Lower lobe of right lung (tissue), 2 donors: ENCODE measurements around the gene CNFN. TPM values are rescaled to one million over a fixed set of nuclear protein-coding genes. Genes with fewer than 3 reads are reported as not detected.
A peak's percentile ranks its signal among the peaks of the same experiment; 100 is the strongest.
"Not testable (repeated sequence)": the region's sequence is repeated elsewhere in the genome, so short reads cannot be mapped to it uniquely, and the experiment has no call there.

Experiments
- ATAC-seq, 2 donors: fragments of 200-7000 bp; cut with Tn5 transposase; one replicate each; pipeline ENCODE4 v1.9.1; 2020 to 2022; ENCODE audit warnings: mild to moderate bottlenecking in 2 of 2, moderate library complexity in 2 of 2
- DNase-seq: peaks from one replicate; pipeline ENCODE4 v3.0.0-alpha.2; 2020
- H3K27ac ChIP-seq: fragments of 200-600 bp; one replicate; pipeline ENCODE4 v1.8.0; 2022
- H3K27me3 ChIP-seq: fragments of 200-600 bp; one replicate; pipeline ENCODE4 v1.8.0; 2022; ENCODE audit warnings: low read depth
- H3K36me3 ChIP-seq: fragments of 200-600 bp; one replicate; pipeline ENCODE4 v1.8.0; 2022; ENCODE audit warnings: mild to moderate bottlenecking
- H3K4me1 ChIP-seq: fragments of 200-600 bp; one replicate; pipeline ENCODE4 v1.8.0; 2022
- H3K4me3 ChIP-seq: fragments of 200-600 bp; one replicate; pipeline ENCODE4 v1.8.0; 2022; ENCODE audit warnings: mild to moderate bottlenecking
- H3K9me3 ChIP-seq: fragments of 200-600 bp; one replicate; pipeline ENCODE4 v1.8.0; 2022
- CTCF ChIP-seq: fragments of 200-600 bp; IDR thresholded peaks from one replicate; pipeline ENCODE4 v1.8.0; 2022; ENCODE audit warnings: antibody characterized with exemption, mild to moderate bottlenecking
- intact Hi-C: fragments of 100-400 bp; cut with DNase I; formaldehyde crosslinking; loops from one replicate; pipeline ENCODE4 v1.11.0; 2022
- microRNA-seq: library from miRNA; unstranded; fragments of <30 nt; microRNA quantifications from one replicate; pipeline ENCODE4 v1.2.0, GENCODE V29; 2020; ENCODE audit warnings: borderline number of aligned reads
- total RNA-seq: library from RNA; stranded (reverse); fragmentation: NEBNext Ultra II Directional; extraction: Animal tissue kit (Norgen Biotek cat#: 25700); gene quantifications from one replicate; pipeline ENCODE4 v1.2.1, GENCODE V29; 2021
- donor health status: DM: no; HTN: yes; CAD: no; lungs with severe emphysema.

CNFN gene
- total RNA-seq, 1 donor from 2014 or later: not detected

DNA sequence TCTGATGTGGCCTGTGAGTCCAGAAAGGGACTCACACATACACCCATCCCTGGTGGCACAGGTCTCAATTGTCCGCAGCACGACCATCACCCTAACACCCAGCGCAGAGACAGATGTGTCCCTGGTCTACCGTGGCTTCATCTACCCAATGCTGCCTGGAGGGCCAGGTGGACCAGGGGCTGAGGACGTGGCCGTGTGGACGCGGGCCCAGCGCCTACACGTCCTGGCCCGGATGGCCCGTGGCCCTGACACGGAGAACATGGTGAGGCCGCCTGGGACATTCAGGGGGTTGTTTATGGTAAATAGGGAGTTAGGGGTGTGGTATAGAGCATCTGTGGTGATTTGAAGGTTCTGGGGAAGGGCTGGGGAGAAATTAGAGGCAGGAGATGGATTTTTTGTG, 41.9 kb downstream of the CNFN start:
- Histone ChIP-seq H3K27me3 (no peaks in the 10 kb centered on the region), H3K4me3 (no peak overlapping the region), H3K27ac (no peak overlapping the region), H3K9me3 (no peaks in the 10 kb centered on the region), H3K4me1 (no peaks in the 10 kb centered on the region), H3K36me3 (peaks cover 34% of the 10 kb centered on the region)
- intact Hi-C loops: no loop called here
- ATAC-seq: no peak
- no peak for TF ChIP-seq CTCF
- DNase-seq: no peak

DNA sequence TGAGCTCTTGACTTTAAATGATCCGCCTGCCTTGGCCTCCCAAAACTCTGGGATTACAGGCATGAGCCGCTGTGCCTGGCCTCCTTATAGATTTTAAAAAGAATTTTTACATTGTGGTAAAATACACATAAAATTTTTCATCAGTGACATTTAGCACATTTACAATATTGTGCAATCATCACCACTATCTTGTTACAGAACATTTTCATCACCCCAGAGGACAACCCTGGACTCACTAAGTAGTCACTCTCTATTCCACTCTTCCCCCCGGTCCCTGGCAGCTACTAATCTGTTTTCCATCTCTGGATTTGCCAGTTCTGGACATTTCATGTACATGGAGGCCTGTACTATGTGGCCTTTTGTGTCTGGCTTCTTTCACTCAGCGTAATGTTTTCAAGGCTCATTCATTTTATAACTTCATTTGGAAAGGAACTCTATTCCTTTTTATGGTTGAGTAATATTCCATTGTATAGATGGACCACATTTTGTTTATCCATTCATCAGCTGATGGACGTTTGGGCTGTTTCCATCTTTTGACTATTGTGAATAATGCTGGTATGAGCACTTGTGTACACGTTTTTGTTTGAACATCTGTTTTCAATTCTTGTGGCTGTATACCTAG, 44.8 kb downstream of the CNFN start:
- intact Hi-C loops: no loop called here
- DNase-seq: no peak
- no peak for TF ChIP-seq CTCF
- no peak for ATAC-seq
- Histone ChIP-seq H3K27me3 (no peaks in the 10 kb centered on the region), H3K4me3 (no peak overlapping the region), H3K27ac (no peak overlapping the region), H3K36me3 (peaks cover 29% of the 10 kb centered on the region), H3K9me3 (no peaks in the 10 kb centered on the region), H3K4me1 (no peaks in the 10 kb centered on the region)

GRCh38 chr19:42344336-42344893, 45.7 kb downstream of the CNFN start:
- H3K9me3 ChIP-seq: no peaks in the 10 kb centered on the region
- no peak for TF ChIP-seq CTCF
- H3K27me3 ChIP-seq: no peaks in the 10 kb centered on the region
- peaks cover 27% of the 10 kb centered on the region for H3K36me3 ChIP-seq
- ATAC-seq (no peak), DNase-seq (no peak)
- H3K4me1 ChIP-seq: no peaks in the 10 kb centered on the region
- H3K4me3 ChIP-seq: no peak overlapping the region
- intact Hi-C loops: no loop called here
- H3K27ac ChIP-seq: no peak overlapping the region

DNA sequence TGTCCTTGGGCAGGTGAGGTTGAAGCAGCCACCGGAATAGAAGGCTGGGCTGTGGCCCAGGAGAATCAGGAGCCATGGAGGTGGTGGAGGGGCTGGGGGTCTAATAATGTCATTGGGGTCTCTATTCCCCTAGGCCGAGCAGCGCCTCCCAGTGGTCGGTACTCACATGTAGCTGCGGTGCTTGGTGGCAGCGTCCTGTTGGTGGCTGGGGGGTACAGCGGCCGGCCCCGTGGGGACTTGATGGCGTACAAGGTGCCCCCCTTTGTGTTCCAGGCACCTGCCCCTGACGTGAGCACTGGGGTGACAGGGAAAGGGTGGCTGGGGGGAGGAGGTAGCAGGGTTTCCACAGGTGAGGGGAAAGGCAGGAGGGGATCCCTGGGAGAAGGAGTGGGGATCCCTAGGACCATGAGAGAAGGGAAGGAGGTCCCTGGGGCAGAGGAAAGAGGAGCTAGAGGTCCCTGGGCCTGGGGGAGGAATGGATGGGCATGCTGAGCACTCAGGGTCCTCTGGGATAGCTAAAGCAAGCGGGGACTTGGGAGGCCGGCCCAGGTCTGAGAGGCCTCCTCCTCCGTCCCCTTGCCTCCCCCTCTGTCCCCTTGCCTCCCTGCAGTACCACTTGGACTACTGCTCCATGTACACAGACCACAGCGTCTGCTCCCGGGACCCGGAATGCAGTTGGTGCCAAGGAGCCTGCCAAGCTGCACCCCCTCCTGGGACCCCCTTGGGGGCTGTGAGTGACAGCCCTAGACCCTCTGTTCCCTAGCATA, 46.6 kb downstream of the CNFN start:
- ATAC-seq: peak in 1 of 2 donors; percentile 31
- intact Hi-C loops: no loop called here

GRCh38 chr19:42339922-42340321, 50.2 kb downstream of the CNFN start:
- H3K27me3 ChIP-seq, H3K4me3 ChIP-seq, DNase-seq, H3K27ac ChIP-seq, H3K4me1 ChIP-seq, ATAC-seq, intact Hi-C loops, H3K9me3 ChIP-seq: not testable (repeated sequence)
- H3K36me3 ChIP-seq: peaks cover 44% of the 10 kb centered on the region

More for the DNA sequence above, 46.6 kb downstream of the CNFN start:
- Histone ChIP-seq H3K4me3 (no peak overlapping the region), H3K27ac (no peak overlapping the region), H3K36me3 (peaks cover 27% of the 10 kb centered on the region), H3K4me1 (no peaks in the 10 kb centered on the region), H3K27me3 (no peaks in the 10 kb centered on the region), H3K9me3 (no peaks in the 10 kb centered on the region)
- TF ChIP-seq CTCF: no peak
- DNase-seq: no peak

GRCh38 chr19:42339126-42339860, 50.8 kb downstream of the CNFN start:
- H3K4me1 ChIP-seq, intact Hi-C loops, ATAC-seq, DNase-seq, H3K9me3 ChIP-seq, H3K27ac ChIP-seq, H3K27me3 ChIP-seq, H3K4me3 ChIP-seq: not testable (repeated sequence)
- H3K36me3 ChIP-seq: peaks cover 39% of the 10 kb centered on the region

Small RNA genes lying within 50 kb of the gene (microRNA-seq; reads per million reads assigned to microRNA genes)
- not detected for gene MIR8077

Other genes starting within 250 kb of the CNFN start
- 35.6 TPM for gene DEDD2, start 172.6 kb downstream of the CNFN start, total RNA-seq
- gene ZNF526, start 170.0 kb downstream of the CNFN start, total RNA-seq: 11.7 TPM
- 39.8 TPM for gene GSK3A, start 147.7 kb downstream of the CNFN start, total RNA-seq
- 35.8 TPM for gene ERF, start 135.2 kb downstream of the CNFN start, total RNA-seq
- 67.9 TPM for gene CIC, start 121.0 kb downstream of the CNFN start, total RNA-seq
- gene PRR19, start 88.2 kb downstream of the CNFN start, total RNA-seq: 0.71 TPM
- 13.4 TPM for gene PAFAH1B3, start 87.7 kb downstream of the CNFN start, total RNA-seq
- gene TMEM145, start 77.0 kb downstream of the CNFN start, total RNA-seq: not detected
- 16.4 TPM for gene MEGF8, start 64.7 kb downstream of the CNFN start, total RNA-seq
- gene LIPE, start 37.1 kb upstream of the CNFN start, total RNA-seq: 3.2 TPM
- 159 TPM for gene CXCL17, start 52.6 kb upstream of the CNFN start, total RNA-seq
- 13.8 TPM for gene CEACAM1, start 138.2 kb upstream of the CNFN start, total RNA-seq
- gene CEACAM8, start 204.6 kb upstream of the CNFN start, total RNA-seq: 0.53 TPM